HG02943 (cell line): ENCODE measurements around the gene NTM.

Experiments
- ATAC-seq: cut with Tn5 transposase; IDR thresholded peaks from one replicate; pipeline ENCODE4 v1.9.1; 2021; ENCODE audit warnings: mild to moderate bottlenecking, low read depth, moderate library complexity; ENCODE audit not compliant: unreplicated experiment

Gene NTM

GRCh38 chr11:131458421-131458820 lies 88.0 kb downstream of the NTM start:
- ATAC-seq = no peak

DNA sequence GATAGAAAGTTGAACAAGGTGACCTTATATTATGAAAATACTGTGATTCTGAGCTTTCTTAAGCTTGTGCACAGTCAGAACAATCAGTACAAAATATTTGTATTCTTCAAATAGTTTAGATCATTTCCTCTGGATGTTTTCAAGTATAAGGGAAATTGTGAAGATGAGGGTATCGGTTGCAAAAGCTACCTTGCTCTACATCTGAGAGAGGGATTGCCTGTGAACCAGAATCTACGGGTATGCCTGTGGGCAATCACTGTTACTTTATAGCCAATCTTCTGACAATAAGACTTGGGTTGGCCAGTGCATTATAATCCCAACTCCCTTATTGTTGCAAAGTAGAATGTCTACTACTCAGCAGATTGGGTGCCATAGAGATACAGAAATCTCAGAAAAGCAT lies 90.5 kb downstream of the NTM start:
- ATAC-seq = no peak

- no peak for ATAC-seq
Measured at GRCh38 chr11:131462622-131463021, 92.2 kb downstream of the NTM start.

DNA sequence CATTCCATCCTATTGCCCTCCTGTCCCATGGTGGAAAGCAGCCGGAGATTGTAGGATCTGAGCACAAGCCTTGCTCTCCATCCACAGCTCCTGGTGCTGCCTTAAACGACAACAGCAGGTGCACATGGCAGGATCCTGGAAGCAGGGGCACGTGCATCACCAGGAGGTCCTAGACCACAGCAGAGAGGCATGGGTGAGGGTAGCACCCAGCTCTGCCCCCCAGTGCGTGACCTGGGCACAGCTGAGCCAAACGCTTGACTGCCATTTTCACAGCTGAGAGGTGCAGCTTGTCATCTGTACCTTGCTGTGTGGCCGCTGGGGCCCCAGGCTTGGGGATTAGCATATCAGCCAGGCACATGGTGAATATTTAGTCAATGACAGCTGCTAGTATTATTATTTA lies 92.7 kb downstream of the NTM start:
- ATAC-seq = no peak

DNA sequence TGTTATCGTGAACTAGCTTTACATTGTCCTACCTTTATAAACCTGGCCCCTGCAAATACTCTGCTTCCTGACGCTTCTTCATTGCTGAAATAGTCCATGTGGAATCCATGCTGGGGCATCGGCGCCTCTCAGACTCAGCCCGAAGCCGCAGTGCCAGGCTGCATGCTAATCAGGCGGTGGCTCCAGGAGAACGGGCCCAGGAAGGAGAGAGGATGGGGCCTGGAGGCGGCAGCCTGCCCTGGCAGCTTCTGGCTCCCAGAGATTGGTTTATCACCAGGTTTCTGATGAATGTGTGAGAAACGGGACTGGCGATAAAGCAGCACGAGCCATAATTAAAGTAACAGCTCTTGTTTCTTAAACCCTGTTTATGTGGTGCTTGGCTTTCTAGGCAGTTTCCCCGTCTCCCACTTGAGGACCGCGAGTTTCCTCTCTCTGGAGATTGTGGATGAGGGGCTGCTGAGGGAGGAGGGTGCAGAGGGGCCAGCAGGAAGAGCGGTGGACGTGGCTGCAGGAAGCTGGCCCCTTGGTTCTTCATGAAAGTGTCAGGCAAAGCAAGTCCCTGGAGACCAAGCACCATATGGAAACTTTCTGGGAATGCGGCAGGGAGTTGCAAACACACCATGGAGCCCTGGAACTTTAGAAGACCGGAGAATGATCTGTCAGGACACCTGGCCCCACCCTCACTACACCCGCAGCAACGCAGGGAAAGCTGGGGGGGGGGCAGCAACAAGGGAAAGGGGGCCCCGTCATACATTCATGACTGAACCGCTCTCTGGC lies 93.4 kb downstream of the NTM start:
- no peak for ATAC-seq

DNA sequence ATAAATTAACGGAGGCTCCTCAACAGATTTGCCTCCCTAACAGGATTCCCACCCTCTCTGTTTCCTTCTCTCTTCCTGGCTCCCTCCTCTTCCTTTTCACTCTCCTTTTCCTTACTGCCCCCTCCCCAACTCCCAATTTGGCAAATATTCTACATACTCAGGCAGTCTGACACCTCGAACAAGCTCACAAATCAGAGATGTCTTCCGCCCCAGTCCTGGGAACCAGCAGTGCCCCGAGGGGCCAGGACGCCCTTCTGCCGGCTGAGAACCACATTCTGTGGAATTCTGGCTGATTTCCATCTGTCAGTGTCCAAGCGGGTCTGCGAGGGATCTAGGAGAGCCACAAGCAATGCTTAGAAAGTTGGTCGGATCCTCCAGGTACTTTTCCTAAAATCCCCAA lies 94.0 kb downstream of the NTM start:
- no peak for ATAC-seq

DNA sequence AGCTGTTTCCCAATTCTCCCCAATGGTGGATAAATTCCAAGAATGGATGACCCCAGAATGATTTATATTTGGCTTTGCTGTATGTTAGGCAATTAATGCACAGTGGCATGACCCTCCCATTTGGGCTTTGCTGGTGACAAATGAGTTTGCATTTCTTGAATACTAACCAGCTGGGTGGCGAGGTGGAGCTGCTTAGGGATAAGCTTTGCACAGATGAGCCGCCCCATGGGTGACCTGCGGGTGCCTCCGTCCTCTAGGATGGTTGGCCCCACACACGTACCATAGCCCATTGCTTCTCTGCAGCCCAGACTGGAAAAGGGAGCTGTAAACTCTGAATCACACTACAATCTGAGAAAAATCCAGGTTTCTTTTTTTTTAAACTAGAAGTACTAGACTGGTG lies 94.6 kb downstream of the NTM start:
- no peak for ATAC-seq

- ATAC-seq = no peak
Measured at GRCh38 chr11:131465746-131466145, 95.3 kb downstream of the NTM start.

- no peak for ATAC-seq
Measured at GRCh38 chr11:131467645-131468394, 97.4 kb downstream of the NTM start.

- no peak for ATAC-seq
Measured at GRCh38 chr11:131468565-131468964, 98.2 kb downstream of the NTM start.

DNA sequence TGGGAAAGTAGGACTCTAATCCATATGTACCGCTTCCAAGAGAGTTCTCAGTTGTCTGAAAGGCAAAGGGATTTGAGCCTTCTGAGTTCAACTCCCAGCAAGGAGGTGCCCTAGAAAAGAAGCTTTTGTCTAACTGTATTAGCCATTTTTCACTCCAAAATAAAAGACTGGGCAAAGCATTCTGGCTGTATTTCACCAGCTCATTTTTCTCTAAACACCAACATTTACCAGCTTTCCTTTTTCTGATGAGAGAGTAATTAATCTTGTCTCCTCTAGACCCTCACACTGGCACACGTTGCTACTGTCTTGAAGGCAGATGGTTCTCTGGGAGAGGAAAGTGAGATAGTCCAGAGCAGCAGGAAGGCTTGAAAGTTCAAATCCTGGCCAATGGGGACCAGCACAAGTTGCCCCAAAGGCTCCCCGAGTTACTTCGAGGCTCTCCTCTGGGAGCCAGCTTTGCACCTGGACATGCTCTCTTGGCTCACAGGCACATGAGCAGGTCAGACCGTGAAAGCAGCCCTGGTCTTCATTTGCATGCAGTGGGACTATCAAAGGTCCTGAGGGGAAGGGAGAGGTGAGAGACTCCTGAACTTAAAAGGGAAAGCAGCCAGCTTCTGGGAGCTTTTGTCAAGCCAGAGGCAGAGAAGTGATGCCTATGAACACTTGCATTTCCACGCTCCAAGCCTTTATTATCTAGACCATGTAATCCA lies 100.0 kb downstream of the NTM start:
- ATAC-seq = no peak

- no peak for ATAC-seq
Measured at GRCh38 chr11:131471976-131472375, 101.6 kb downstream of the NTM start.

GRCh38 chr11:131474947-131475346 lies 104.5 kb downstream of the NTM start:
- ATAC-seq = no peak

GRCh38 chr11:131476266-131476665 lies 105.9 kb downstream of the NTM start:
- no peak for ATAC-seq

DNA sequence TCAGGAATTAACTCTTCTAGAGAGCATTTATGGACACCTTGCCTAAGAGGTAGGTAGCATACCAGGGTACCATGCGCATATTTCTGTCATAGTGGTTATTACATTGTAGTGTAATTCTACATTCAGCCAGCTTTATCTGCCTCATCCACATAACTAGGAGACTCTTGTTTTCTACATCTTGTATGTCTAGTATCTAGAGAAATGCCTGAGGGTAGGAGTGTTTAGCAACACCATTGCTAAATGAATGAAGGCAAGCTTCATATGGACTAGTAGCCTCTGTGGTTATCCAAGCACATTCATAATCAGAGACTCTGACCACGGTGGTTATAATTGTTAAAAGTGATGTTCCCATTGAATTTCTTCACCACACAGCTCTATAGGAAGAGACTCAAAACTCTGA lies 107.9 kb downstream of the NTM start:
- no peak for ATAC-seq

DNA sequence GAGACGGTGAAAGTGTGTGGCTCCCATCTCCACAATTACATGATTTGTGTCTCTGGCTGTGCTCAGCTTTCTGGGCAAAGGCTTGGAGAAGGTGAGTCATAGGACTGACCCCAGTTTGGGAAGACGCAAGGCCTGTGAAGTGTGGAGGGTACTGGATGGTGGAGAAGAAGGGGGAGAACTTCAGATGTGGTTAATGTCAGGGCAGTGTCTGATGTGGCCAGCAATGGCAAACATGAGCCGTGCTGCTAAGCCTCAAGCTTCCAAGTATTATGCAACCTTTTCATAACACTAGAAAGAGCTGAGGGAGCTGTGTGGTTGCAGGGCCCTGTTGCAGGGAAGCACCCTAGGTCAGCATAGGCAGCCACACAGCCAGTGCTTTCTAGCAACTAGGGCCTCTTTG lies 110.9 kb downstream of the NTM start:
- ATAC-seq = no peak

DNA sequence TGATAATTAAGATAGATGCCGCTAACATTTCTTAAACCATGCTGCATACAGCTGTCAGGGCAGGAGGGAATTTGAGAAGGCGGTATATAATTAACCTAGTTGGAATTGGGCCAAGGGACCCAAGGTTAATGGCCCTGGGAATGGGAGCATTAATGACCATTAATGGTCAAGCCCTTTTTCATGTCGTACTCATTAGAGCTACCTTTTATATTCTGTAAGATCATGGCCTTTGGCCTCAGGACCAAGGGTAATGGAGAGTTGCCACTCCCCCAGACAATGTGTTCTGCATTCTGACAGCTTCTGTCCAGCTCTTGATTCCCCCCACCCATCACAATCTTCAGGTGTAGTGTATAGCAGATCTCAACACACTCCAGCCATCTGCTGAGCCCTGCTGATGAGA lies 111.6 kb downstream of the NTM start:
- no peak for ATAC-seq

GRCh38 chr11:131483453-131483852 lies 113.0 kb downstream of the NTM start:
- ATAC-seq = no peak

GRCh38 chr11:131483877-131484276 lies 113.5 kb downstream of the NTM start:
- ATAC-seq = no peak

GRCh38 chr11:131486100-131486499 lies 115.7 kb downstream of the NTM start:
- ATAC-seq = no peak

GRCh38 chr11:131486937-131487635 lies 116.7 kb downstream of the NTM start:
- no peak for ATAC-seq
